GM12892 (cell line): ENCODE data around the gene OSBPL10.

Experiments
- POLR2A ChIP-seq: IDR thresholded peaks from 2 replicates; pipeline ENCODE4 v1.6.1; 2011; ENCODE audit warnings: low read depth, low read length, control low read depth
- POLR2AphosphoS5 ChIP-seq: IDR thresholded peaks from 2 replicates; pipeline ENCODE4 v1.6.1; 2011; ENCODE audit warnings: low read depth, low read length, control low read depth
- TAF1 ChIP-seq: IDR thresholded peaks from 2 replicates; pipeline ENCODE4 v1.6.1; 2011; ENCODE audit warnings: low read depth, mild to moderate bottlenecking, control low read depth, low read length, borderline replicate concordance

GRCh38 chr3:31705736-31706135 lies 275.3 kb downstream of the OSBPL10 start:
- TF ChIP-seq POLR2A = no peak
- no peak for TF ChIP-seq TAF1
- no peak for TF ChIP-seq POLR2AphosphoS5
